GM18502 (cell line): Measurements from ENCODE around the gene ADARB2.
"Not testable (repeated sequence)": the region's sequence is repeated elsewhere in the genome, so short reads cannot be mapped to it uniquely, and the experiment has no call there.

Experiments
- ATAC-seq: cut with Tn5 transposase; IDR thresholded peaks from one replicate; pipeline ENCODE4 v1.9.1; 2021; ENCODE audit warnings: mild to moderate bottlenecking; ENCODE audit not compliant: unreplicated experiment, poor library complexity

Gene ADARB2

GRCh38 chr10:1477578-1477977, 259.7 kb downstream of the ADARB2 start:
- no peak for ATAC-seq

GRCh38 chr10:1476455-1476803, 260.9 kb downstream of the ADARB2 start:
- no peak for ATAC-seq

- ATAC-seq, result no peak
Measured at GRCh38 chr10:1475771-1476454, 261.4 kb downstream of the ADARB2 start.

GRCh38 chr10:1475098-1475591, 262.2 kb downstream of the ADARB2 start:
- no peak for ATAC-seq

GRCh38 chr10:1474376-1475097, 262.8 kb downstream of the ADARB2 start:
- no peak for ATAC-seq

- no peak for ATAC-seq
Measured at GRCh38 chr10:1473874-1474273, 263.5 kb downstream of the ADARB2 start.

GRCh38 chr10:1472178-1472958, 265.0 kb downstream of the ADARB2 start:
- ATAC-seq, result no peak

GRCh38 chr10:1468811-1469210, 268.5 kb downstream of the ADARB2 start:
- ATAC-seq, result no peak

GRCh38 chr10:1467334-1468076, 269.8 kb downstream of the ADARB2 start:
- ATAC-seq, result no peak

GRCh38 chr10:1465993-1466764, 271.1 kb downstream of the ADARB2 start:
- no peak for ATAC-seq

GRCh38 chr10:1465418-1465911, 271.9 kb downstream of the ADARB2 start:
- ATAC-seq, result no peak

GRCh38 chr10:1464881-1465417, 272.4 kb downstream of the ADARB2 start:
- ATAC-seq, result no peak

- not testable (repeated sequence) for ATAC-seq
Measured at GRCh38 chr10:1463971-1464370, 273.4 kb downstream of the ADARB2 start.

- no peak for ATAC-seq
Measured at GRCh38 chr10:1462994-1463633, 274.2 kb downstream of the ADARB2 start.

- no peak for ATAC-seq
Measured at GRCh38 chr10:1462521-1462920, 274.8 kb downstream of the ADARB2 start.

GRCh38 chr10:1462032-1462431, 275.3 kb downstream of the ADARB2 start:
- ATAC-seq, result no peak

GRCh38 chr10:1461016-1461415, 276.3 kb downstream of the ADARB2 start:
- no peak for ATAC-seq

GRCh38 chr10:1459664-1460063, 277.7 kb downstream of the ADARB2 start:
- ATAC-seq, result not testable (repeated sequence)

- peak; percentile 1 for ATAC-seq
Measured at GRCh38 chr10:1454951-1455350, 282.4 kb downstream of the ADARB2 start.
